Skeletal muscle tissue (tissue), 4 donors: ENCODE results near the gene CEND1. TPM values are rescaled to one million over a fixed set of nuclear protein-coding genes. Genes with fewer than 3 reads are reported as not detected.

ENCODE experiments used
- H3K27ac ChIP-seq: one replicate; pipeline ENCODE4 v1.7.0; 2013; ENCODE audit warnings: mild to moderate bottlenecking, low read depth, low read length, inconsistent platforms
- H3K27me3 ChIP-seq, 3 donors: one replicate each; pipeline ENCODE4 v1.7.0; 2013; ENCODE audit warnings: low read length in 3 of 3; ENCODE audit not compliant: control insufficient read depth in 3 of 3, insufficient read depth in 3 of 3
- H3K36me3 ChIP-seq, 3 donors: one replicate each; pipeline ENCODE4 v1.7.0; 2013; ENCODE audit warnings: low read length in 3 of 3; ENCODE audit not compliant: control insufficient read depth in 3 of 3, insufficient read depth in 3 of 3
- H3K4me1 ChIP-seq, 3 donors: one replicate each; pipeline ENCODE4 v1.7.0; 2013; ENCODE audit warnings: low read length in 3 of 3, mild to moderate bottlenecking in 3 of 3; ENCODE audit not compliant: control insufficient read depth in 3 of 3, insufficient read depth in 3 of 3
- H3K4me3 ChIP-seq, 3 donors: one replicate each; pipeline ENCODE4 v1.7.0; 2013; ENCODE audit warnings: low read length in 3 of 3
- H3K9ac ChIP-seq, 3 donors: one replicate each; pipeline ENCODE4 v1.7.0; 2013; ENCODE audit warnings: low read length in 3 of 3, mild to moderate bottlenecking in 3 of 3, moderate library complexity in 2 of 3, low read depth in 1 of 3
- H3K9me3 ChIP-seq, 3 donors: one replicate each; pipeline ENCODE4 v1.7.0; 2013; ENCODE audit warnings: low read length in 3 of 3; ENCODE audit not compliant: control insufficient read depth in 3 of 3
- total RNA-seq: library from RNA; depleted of rRNA; stranded (reverse); fragments of >200 nt; gene quantifications from one replicate; pipeline ENCODE4 v1.2.3, GENCODE V29; 2014
- donor health status: Osteomylitis.

The CEND1 gene
- total RNA-seq, 1 donor from 2014 or later, result not detected

GRCh38 chr11:827897-828192 is 38.0 kb upstream of the CEND1 start, which contains the start of gene CRACR2B:
TSS of gene CRACR2B (plus strand) at chr11:827919. CDS start at chr11:828608, 689 bp downstream.
- H3K4me3 ChIP-seq, result peak within 1 kb of the TSS; percentile 7 to 52 (median 49)
- H3K27ac ChIP-seq, result peak within 1 kb of the TSS; percentile 40
- peaks cover 54 to 74% (median 55%) of the 10 kb centered on the region in 3 donors for H3K4me1 ChIP-seq
- H3K9ac ChIP-seq, result peak within 1 kb of the TSS; percentile 43 to 62 (median 45)
- peaks cover 12 to 20% (median 19%) of the 10 kb centered on the region in 3 donors for H3K36me3 ChIP-seq
- H3K27me3 ChIP-seq, result peaks cover 13 to 63% (median 26%) of the 10 kb centered on the region in 3 donors
- no peaks in the 10 kb centered on the region for H3K9me3 ChIP-seq

GRCh38 chr11:827146-827896 is 37.4 kb upstream of the CEND1 start:
- Histone ChIP-seq H3K9me3 (no peaks in the 10 kb centered on the region), H3K36me3 (peaks cover 12 to 22% (median 20%) of the 10 kb centered on the region in 3 donors), H3K27ac (peak overlapping the region; percentile 40), H3K4me1 (peaks cover 54 to 75% (median 56%) of the 10 kb centered on the region in 3 donors), H3K27me3 (peaks cover 13 to 63% (median 26%) of the 10 kb centered on the region in 3 donors), H3K9ac (peak overlapping the region; percentile 43 to 62 (median 45)), H3K4me3 (peak overlapping the region; percentile 7 to 52 (median 49))

GRCh38 chr11:826836-827145 is 36.9 kb upstream of the CEND1 start:
- no peak overlapping the region for H3K27ac ChIP-seq
- peak overlapping the region in 1 of 3 donors; percentile 62 for H3K9ac ChIP-seq
- peaks cover 54 to 75% (median 56%) of the 10 kb centered on the region in 3 donors for H3K4me1 ChIP-seq
- no peaks in the 10 kb centered on the region for H3K9me3 ChIP-seq
- H3K4me3 ChIP-seq, result peak overlapping the region; percentile 7 to 52 (median 49)
- H3K27me3 ChIP-seq, result peaks cover 13 to 60% (median 26%) of the 10 kb centered on the region in 3 donors
- peaks cover 12 to 24% (median 23%) of the 10 kb centered on the region in 3 donors for H3K36me3 ChIP-seq

- Histone ChIP-seq H3K4me3 (no peak overlapping the region), H3K36me3 (peaks cover 12 to 28% (median 23%) of the 10 kb centered on the region in 3 donors), H3K4me1 (peaks cover 55 to 75% (median 59%) of the 10 kb centered on the region in 3 donors), H3K27me3 (peaks cover 13 to 54% (median 26%) of the 10 kb centered on the region in 3 donors), H3K27ac (no peak overlapping the region), H3K9ac (no peak overlapping the region), H3K9me3 (no peaks in the 10 kb centered on the region)
These were observed 36.3 kb upstream of the CEND1 start for GRCh38 chr11:826227-826621.

GRCh38 chr11:825366-826226 is 35.7 kb upstream of the CEND1 start:
- Histone ChIP-seq H3K27me3 (peaks cover 13 to 50% (median 26%) of the 10 kb centered on the region in 3 donors), H3K4me1 (peaks cover 56 to 75% (median 61%) of the 10 kb centered on the region in 3 donors), H3K9me3 (no peaks in the 10 kb centered on the region), H3K4me3 (no peak overlapping the region), H3K36me3 (peaks cover 12 to 28% (median 23%) of the 10 kb centered on the region in 3 donors), H3K27ac (no peak overlapping the region), H3K9ac (peak overlapping the region in 1 of 3 donors; percentile 3)

GRCh38 chr11:824942-825341 is 35.1 kb upstream of the CEND1 start:
- H3K36me3 ChIP-seq, result peaks cover 12 to 28% (median 23%) of the 10 kb centered on the region in 3 donors
- no peak overlapping the region for H3K4me3 ChIP-seq
- no peaks in the 10 kb centered on the region for H3K9me3 ChIP-seq
- peaks cover 13 to 44% (median 26%) of the 10 kb centered on the region in 3 donors for H3K27me3 ChIP-seq
- H3K27ac ChIP-seq, result no peak overlapping the region
- H3K9ac ChIP-seq, result no peak overlapping the region
- peaks cover 58 to 74% (median 62%) of the 10 kb centered on the region in 3 donors for H3K4me1 ChIP-seq

- H3K27ac ChIP-seq, result no peak overlapping the region
- H3K4me1 ChIP-seq, result peaks cover 54 to 69% (median 56%) of the 10 kb centered on the region in 3 donors
- H3K4me3 ChIP-seq, result no peak overlapping the region
- peaks cover 8 to 38% (median 21%) of the 10 kb centered on the region in 3 donors for H3K27me3 ChIP-seq
- H3K9ac ChIP-seq, result no peak overlapping the region
- H3K36me3 ChIP-seq, result peaks cover 12 to 28% (median 23%) of the 10 kb centered on the region in 3 donors
- no peaks in the 10 kb centered on the region for H3K9me3 ChIP-seq
These were observed 34.5 kb upstream of the CEND1 start for GRCh38 chr11:824292-824880.

- Histone ChIP-seq H3K36me3 (peaks cover 12 to 28% (median 23%) of the 10 kb centered on the region in 3 donors), H3K4me3 (no peak overlapping the region), H3K9ac (no peak overlapping the region), H3K27me3 (peaks cover 3 to 31% (median 15%) of the 10 kb centered on the region in 3 donors), H3K27ac (no peak overlapping the region), H3K4me1 (peaks cover 51 to 66% (median 54%) of the 10 kb centered on the region in 3 donors), H3K9me3 (no peaks in the 10 kb centered on the region)
These were observed 33.8 kb upstream of the CEND1 start for GRCh38 chr11:823441-824291.
